Measurements from ENCODE around the gene POLR3H.

POLR3H gene

DNA sequence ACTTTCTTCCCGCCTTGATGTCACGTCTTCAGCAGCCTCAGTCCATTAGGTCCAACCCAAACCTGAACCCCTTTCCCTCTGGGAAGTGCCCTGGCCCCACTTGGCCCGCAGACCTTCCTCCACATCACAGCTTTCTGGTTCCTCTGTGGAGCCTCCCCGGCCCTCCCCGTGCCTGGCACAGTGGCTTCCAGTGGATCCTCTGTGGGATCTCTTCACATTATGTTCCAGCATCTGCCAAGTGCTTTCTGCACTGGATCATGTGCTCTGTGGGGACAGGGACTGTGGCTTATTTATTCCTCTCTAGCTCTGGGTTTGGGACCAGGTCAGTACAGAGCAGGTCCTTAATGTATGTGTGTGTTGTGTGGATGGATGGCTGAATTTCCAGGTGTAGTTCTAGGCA, 30.9 kb downstream of the POLR3H start:
- no peak for DNase-seq (ENCODE audit: low spot score)

DNA sequence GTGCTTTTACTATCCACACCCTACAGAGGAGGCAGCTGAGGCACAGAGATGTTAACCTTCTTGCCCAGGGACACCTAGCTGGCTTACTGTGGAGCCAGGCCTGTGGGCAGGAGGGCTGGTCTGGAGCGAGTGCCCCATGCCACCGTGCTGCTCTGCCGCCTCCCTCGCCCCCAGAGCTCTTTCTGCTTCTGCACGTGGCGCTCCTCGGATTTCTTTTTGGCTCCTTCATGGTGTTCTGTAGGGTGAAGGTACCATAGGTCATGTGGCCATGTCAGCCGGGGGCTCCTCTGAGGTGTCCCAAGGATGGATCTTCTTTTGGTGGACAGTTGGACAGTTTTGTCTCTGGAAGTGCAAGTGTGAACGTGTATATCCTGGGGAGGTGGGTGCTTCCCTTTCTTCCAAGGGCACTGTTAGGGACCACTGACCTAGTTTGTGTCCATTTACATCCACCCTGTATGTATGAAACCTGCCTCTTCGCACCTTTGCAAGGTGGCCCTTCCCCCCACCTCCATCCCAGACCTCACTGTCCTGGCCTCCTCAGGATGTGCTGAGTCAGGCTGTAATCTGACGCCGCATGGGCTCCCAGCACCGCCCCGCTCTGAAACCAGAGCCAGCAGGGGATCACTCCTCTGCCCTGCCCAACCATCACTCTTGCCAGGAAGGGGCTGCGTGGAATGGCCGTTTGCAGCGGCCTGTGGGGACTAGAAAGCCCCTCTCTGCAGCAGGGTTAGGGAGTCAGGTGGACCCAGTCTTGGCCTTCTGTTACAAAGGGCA, 31.7 kb downstream of the POLR3H start:
- DNase-seq (ENCODE audit: low spot score): no peak

DNA sequence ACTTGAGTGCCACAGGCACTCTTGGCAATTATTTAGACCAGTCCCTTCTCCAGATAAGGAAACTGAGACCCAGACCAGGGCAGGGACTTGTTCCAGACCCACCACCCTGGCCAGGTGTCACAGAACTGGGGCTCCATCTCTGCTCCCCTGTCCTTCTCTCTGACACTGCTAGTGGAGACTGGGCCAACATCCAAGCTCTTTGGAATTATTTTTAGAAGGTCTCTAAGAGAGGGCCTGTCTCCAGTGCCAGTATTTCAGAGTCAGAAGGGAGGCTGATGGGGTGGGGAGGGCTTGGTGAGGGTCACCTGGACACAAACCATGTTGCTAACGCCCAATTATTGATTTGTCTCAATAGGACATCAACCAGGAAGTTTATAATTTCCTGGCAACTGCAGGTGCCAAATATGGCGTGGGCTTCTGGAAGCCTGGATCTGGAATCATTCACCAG, 32.7 kb downstream of the POLR3H start:
- no peak for DNase-seq (ENCODE audit: low spot score)

DNA sequence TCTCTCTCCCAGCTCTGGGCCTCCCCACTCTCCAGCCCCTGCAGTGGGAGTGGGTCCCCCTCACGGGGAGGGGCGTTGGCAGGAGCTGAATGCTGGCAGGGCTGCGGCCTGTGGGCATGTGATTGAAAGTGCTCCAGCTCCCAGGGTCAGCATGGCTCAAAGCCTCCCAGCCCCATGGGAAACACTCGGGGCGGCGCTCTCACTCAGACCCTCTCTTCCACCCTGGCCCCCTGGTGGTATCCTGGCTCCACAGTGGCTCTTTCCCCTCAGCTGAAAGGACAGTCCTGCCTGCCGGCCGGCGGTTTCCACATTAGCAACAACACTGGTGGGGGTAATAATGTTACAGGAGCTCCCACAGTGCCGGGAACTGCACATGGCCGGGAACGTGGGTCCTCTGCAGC, 35.5 kb downstream of the POLR3H start:
- DNase-seq (ENCODE audit: low spot score): no peak

DNA sequence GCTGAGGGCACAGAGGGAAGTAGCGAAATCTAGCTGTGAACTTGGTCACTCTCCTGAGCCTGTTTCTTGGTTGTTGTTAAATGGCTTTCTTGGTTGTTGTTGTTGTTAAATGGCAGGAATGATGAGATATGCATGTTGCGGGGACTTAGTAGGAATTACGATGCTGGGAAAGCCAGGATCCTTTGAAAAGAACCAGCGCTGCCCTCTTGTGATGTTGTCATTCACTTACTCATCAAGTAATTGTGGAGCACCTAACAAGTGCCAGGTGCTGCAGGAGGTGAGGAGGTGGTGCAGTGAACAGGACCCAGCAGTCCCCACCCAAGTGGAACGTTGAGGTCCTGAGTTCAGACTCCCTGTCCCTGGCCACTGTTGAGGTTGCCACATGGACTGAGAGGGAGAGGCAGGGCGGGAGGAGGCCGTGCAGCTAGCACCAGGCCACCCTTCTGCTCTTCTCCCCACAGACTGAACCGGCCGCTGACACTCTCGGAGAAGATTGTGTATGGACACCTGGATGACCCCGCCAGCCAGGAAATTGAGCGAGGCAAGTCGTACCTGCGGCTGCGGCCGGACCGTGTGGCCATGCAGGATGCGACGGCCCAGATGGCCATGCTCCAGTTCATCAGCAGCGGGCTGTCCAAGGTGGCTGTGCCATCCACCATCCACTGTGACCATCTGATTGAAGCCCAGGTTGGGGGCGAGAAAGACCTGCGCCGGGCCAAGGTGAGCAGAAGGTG, 36.8 kb downstream of the POLR3H start:
- no peak for DNase-seq (ENCODE audit: low spot score)

DNA sequence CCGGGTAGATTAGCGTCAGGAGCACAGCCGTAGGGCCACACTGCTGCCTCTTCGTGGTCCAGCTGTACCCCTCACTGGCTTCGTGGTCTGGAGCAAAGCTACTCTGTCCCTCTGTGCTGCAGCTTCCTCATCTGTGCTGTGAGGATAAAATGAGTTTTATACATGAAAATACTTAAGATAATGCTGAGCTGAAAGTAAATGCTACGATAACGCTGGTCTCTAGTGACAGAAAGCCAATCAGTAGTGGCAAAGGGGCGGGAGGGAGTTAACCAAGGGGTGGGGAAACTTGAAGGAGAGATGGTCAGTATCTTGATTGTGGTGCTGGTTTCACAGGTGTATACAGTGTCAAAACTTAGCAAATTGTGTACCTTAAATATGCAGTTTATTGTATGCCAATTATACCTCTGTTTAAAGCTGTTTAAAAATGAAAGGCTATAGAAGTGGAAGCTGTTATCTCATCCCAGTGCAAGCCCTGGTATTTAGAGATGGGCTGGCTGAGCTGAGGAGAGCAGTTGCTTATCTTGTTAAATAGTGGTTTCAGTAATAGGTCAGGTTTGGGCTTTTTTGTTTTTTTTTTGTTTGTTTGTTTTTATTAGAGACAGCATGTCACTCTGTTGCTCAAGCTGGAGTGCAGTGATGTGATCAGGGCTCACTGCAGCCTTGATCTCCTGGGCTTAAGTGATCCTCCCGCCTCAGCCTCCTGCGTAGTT, 38.6 kb downstream of the POLR3H start:
- no peak for DNase-seq (ENCODE audit: low spot score)

DNA sequence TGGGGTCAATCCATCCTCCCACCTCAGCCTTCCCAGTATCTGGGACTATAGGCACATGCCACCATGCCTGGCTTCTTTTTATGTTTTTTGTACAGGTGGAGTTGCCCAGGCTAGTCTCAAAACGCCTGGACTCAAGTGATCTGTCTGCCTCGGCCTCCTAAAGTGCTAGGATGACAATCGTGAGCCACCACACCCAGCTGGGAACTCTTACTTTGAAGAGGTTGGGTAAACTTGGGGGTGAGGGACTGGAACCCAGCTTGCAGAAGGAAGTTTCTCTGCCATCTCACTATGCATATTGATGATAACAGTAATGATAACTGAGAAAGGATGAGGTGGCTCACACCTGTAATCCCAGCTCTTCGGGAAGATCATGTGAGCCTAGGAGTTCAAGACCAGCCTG, 39.5 kb downstream of the POLR3H start:
- no peak for DNase-seq (ENCODE audit: low spot score)

DNA sequence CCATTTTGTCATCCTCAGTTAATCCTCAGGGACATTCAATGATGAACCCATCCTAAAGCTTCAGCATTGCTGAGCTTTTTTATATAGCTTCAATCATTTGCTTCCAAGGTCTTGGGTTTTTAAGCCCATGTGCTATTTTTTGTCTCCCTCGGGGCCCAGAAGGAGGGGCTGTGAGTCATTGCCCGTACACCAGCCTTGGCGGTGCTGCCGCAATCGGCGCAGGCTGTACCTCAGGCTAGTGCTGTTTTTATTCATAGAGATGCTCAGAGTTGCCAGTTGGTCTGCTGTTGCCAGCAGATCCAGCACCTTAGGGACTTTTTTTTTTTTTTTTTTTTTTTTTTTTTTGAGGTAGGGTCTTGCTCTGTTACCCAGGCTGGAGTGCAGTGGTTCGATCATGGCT, 39.9 kb downstream of the POLR3H start:
- no peak for DNase-seq (ENCODE audit: low spot score)

DNA sequence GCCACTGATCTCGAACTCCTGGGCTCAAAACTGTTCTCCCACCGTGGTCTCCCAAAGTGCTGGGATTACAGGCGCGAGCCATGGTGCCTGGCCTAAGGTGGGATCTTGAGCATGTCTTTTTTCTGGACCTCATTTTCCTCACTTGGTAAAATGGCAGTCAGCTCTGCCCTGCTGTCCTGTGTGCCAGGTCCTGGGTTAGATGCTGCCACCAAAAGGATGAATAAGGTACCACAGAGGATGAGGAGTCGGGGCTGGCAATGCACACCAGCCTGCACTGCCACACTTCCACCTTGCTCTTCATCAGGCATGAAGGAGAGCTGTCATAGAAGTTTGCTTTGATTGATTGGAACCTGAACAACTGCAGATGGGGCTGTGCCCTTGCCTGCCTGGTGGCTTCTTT, 43.1 kb downstream of the POLR3H start:
- DNase-seq (ENCODE audit: low spot score): no peak

DNA sequence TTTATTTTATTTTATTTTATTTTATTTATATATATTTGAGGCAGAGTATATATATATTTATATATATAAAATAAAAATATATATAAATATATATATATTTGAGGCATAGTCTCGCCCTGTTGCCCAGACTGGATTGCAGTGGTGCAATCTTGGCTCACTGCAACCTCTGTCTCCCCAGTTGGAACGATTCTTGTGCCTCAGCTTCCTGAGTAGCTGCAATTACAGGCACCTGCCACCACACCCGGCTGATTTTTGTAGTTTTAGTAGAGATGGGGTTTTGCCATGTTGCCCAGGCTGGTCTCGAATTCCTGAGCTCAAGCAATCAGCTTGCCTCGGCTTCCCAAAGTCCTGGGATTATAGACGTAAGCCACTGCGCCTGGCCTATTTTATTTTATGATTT, 44.0 kb downstream of the POLR3H start:
- DNase-seq (ENCODE audit: low spot score): no peak

DNA sequence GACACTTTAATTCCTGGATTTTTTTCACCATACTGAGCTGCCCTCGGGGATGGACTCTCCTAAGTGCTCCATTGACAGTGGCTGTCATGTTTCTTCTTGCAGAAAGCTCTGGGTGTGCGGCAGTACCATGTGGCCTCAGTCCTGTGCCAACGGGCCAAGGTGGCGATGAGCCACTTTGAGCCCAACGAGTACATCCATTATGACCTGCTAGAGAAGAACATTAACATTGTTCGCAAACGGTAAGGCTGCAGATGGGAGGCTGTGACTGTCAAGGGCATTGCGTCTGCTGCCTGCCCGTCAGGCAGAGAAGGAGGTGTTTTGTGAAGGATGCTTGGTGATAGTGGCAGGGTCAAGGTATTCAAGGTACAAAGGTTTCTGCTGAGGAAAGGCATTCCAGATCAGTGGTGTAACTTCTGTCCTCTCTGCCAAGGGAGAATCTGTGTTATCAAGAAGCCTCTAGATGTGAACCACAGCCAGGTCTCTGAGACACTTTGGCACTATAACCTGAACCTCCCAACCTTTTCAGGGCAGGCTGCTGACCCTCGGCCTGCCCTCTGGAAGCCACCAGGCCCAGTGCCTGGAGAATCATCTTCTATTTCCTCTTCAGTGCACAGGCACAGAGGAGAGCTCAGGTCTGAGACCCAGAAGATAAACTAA, 44.5 kb downstream of the POLR3H start:
- no peak for DNase-seq (ENCODE audit: low spot score)

DNA sequence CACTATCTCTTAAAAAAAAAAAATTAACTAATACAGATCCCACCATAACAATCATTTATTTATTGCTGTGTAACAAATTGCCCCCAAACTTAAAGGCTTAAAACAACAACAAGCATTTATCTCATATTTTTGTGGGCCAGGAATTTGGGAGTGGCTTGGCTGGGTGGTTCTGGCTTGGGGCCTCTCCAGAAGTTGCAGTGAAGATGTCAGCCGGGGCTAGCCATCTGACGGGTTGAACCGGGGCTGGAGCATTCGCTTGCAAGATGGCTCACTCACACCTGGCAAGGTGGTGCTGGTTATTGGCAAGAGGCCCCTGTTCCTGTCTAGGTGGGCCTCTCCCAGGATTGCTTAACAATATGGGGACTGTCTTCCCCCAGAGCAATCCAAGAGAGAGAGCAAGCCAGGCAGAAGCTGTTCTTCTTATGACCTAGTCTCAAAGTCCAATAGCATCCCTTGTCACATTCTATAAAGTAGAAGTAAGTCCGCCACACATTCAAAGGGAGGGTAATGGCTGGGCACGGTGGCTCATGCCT, 45.9 kb downstream of the POLR3H start:
- no peak for DNase-seq (ENCODE audit: low spot score)

DNA sequence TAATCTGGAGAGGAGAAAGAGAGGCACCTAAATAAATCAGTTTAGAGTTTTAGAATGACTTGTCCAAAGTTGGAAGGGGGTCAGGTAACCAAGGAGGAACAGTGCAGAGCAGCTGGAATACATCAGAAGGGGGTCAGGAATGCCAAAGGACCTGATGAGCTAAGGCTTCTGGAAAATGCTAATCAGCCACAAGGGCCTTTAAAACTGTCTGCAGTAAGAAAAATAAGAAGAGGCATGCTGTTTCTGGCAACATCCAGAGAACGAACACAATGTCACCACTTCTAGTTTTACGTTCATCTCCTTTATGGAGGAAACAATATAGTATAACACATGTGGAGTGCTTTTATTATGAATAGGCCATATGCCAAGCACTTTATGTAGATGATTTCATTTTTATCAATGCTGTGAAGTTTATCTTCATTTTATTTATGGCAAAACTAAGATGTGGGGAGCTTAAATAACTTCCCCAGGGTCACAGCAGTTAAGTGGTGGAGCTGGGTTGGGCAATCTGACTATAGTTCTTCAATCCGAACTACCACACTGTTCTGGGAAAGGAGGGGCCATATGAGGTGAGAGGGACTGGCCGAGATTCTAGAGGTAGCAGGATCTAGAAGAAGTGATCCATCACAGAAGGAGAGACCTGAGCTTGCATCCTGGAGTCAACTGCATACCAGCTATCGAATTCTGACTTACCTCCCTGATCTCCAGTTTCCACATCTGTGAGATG, 52.7 kb downstream of the POLR3H start:
- no peak for DNase-seq (ENCODE audit: low spot score)

DNA sequence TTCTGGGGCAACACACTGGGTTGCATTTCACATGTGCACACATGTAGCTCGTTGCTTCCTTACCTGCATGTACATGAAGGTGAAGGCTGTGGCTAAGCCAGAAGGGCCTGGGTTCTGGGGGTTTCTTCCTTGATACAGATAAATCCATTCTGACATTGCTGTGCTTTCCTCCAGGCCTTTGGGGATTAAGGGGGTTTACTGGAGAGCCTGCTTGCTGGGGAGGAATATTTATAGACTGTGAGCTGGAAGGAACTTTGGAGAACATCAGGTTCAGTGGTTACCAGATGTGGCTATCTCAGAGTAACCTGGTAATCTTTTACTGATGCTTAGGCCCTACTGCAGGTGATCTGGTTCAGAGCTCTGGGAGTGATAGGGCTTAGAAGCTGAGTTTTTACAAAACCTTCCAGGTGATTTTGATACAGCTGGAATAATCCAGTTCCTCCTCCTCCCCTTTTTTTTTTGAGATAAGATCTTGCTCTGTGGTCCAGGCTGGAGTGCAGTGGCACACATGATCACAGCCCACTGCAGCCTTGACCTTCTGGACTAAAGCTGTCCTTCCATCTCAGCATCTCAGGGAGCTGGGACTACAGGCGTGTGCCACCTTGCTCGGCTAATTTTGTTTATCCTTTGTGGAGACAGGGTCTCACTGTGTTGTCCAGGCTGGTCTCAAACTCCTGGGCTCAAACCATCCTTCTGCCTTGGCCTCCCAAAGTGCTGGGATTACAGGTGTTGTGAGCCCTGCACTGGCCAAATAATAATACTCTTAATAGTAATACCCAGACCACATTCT, 55.5 kb downstream of the POLR3H start:
- DNase-seq (ENCODE audit: low spot score): no peak

DNA sequence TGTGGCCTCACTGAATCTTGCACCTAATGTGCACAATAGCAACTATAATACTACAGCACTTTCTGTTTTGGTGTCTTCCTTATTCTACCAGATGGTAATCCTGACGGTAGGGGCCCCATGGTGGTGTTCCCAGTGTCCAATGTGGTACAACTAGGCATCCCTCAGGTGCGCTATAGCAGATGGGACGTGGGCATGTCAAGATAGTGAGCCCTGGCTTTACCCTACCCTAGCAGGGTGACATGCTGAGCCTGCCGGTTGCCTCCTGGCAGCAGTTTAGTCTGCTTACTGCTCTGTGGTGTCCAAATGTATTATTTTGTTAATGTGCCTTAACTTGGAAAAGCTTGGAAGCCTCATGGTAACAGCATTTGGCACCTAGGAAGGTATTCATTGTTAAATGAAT, 56.2 kb downstream of the POLR3H start:
- no peak for DNase-seq (ENCODE audit: low spot score)

DNA sequence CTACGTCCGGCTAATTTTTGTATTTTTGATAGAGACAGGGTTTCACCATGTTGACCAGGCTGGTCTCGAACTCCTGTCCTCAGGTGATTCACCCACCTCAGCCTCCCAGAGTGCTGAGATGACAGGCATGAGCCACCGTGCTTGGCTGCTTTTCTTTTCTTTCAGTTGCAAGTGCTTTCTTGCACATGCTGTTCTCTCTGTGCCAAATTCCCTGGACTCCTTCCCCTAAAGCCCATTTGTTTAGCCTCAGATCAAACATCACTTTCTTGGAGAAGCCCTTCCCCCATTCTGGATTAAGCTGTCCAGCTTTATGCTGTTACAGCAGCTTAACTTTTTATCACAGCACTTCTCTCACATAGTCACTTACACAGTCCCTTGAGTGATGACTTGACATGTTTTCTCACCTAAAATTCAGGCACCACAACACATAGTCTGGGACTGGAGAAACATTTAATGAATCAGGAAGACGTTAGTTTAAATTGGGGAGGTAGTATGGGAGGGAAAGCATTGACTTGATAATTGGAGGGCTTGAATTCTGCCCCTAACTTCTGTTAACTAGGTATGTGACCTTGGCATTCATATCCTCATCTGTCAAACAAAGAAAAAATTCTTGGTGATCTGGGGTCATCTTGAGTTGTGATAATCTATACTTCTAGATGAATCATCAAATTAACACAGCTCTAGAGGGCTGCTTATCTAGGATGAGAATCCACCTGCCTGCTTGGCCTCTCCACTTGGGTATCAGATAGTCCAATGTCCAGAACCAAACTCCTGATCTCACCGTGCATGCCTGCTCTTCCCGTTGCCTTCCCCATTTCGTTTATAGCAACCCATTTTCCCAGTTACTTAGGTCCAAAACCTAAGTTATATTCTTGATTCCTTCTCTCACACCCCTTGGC, 57.0 kb downstream of the POLR3H start:
- no peak for DNase-seq (ENCODE audit: low spot score)

DNA sequence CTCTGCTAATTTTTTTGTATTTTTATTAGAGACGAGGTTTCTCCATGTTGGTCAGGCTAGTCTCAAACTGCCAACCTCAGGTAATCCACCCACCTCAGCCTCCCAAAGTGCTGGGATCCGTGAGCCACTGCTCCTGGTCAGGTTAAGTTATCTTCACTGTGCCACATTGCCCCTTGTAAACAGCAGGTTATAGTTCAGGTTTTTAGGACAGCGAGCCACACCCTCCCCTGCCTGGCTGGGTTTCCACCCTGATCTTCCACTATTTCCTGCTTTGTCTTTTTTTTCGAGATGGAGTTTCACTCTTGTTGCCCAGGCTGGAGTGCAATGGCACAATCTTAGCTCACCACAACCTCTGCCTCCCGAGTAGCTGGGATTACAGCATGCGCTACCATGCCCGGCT, 59.2 kb downstream of the POLR3H start:
- no peak for DNase-seq (ENCODE audit: low spot score)

DNA sequence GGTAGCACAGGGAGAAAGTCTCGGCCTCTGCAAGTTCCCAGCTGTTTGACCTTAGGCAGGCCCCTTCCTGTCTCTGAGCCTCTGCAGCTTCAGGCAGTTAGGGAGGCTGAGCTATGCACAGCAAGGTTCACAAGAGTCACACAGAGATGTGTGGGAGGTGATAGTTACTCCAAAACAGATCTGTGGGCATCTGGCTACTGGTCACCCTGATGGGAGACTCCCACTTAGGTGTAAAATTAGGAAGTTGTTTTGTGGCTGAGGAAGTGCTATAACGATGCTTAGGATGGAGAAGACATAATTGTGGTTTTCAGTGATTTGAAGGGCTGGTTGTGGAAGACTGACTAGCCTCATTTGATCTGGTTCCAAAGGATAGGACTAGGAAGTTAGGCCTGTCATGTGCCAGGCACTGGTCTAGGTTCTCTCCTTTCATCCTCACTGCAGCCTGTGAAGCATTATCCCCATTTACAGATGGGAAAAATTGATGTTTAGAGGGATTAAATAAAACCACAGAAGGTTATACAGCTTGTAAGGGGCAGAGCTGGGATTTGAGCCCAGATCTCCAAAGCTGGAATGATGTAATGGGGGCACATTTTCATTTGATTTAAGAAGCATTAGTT, 61.8 kb downstream of the POLR3H start:
- DNase-seq (ENCODE audit: low spot score): no peak

DNA sequence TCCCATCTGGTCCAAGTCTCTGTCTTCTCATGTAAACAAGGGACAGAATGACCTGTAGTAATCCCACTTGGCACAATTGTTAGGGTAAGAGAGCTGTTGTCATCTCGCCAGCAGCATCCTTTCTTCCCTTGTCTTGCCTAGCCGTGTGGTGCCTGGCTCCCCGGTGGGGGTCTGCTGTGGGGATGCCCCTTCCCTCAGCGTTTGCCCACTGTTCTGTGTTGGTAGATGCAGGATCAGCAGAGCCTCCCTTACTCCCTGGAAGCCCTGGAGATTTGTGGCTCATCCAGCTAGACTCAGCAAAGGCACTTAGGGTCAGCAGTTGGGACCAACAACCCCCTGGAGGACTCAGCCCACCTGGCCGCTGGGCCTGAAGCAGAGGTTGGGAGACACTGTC, 62.3 kb downstream of the POLR3H start:
- no peak for DNase-seq (ENCODE audit: low spot score)
